OCI-LY7 (cell line): ENCODE results near the gene PVALEF.

Experiments
- EZH2phosphoT487 ChIP-seq: fragments of 200-600 bp; sonication (generic); IDR thresholded peaks from 2 replicates; pipeline ENCODE4 v1.6.1; 2018; ENCODE audit warnings: low read depth, borderline replicate concordance, mild to moderate bottlenecking, mixed run types, antibody characterized with exemption, low read length, moderate library complexity, mixed read lengths
- TF ChIP-seq, protein P1 (sequence below): fragments of 200-600 bp; sonication (generic); conservative IDR thresholded peaks from 2 replicates; pipeline ENCODE4 v1.5.1; 2014; ENCODE audit warnings: mild to moderate bottlenecking, antibody characterized with exemption, low read length, moderate library complexity, mixed read lengths

DNA sequence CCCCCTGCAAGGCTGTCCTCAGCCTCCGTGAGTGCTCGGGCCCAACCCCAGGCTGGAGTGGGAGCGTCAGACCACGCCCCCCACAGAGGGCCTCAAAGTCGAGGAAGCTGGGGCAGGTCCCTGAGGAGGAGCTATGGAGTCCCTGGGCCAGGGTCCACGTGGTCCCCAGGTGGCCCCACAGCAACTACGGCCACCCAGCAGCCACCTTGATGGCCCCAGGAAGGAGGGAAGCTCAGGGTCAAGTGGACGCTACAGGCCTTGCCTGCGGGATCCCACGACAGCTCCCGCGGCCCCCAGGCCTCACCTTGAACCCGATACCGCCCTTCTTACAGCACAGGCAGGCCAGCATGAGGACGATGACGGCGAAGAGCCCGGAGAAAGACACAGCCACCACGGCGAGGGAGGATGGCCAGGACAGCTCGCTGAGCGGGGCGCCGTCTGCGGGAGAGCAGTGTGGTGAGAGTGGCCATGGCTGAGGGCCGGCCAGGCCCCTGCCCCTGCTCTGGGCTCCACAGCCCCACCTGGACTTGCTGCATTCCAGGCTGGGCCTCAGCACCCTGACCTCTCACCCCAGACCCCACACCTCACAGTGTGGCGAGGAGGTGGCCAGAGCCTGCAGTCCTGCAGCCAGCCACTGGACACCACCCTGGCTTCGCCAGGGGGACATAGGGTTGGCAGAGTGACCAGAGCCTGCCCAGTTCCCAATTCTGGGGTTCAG, 31.1 kb upstream of the PVALEF start:
- TF ChIP-seq, protein P1, sequence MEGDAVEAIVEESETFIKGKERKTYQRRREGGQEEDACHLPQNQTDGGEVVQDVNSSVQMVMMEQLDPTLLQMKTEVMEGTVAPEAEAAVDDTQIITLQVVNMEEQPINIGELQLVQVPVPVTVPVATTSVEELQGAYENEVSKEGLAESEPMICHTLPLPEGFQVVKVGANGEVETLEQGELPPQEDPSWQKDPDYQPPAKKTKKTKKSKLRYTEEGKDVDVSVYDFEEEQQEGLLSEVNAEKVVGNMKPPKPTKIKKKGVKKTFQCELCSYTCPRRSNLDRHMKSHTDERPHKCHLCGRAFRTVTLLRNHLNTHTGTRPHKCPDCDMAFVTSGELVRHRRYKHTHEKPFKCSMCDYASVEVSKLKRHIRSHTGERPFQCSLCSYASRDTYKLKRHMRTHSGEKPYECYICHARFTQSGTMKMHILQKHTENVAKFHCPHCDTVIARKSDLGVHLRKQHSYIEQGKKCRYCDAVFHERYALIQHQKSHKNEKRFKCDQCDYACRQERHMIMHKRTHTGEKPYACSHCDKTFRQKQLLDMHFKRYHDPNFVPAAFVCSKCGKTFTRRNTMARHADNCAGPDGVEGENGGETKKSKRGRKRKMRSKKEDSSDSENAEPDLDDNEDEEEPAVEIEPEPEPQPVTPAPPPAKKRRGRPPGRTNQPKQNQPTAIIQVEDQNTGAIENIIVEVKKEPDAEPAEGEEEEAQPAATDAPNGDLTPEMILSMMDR: no peak
- no peak for TF ChIP-seq EZH2phosphoT487
